HFF-Myc (cell line): ENCODE data around the gene ALPP.

Experiments
- DNase-seq: peaks from one replicate; pipeline ENCODE4 v3.0.0-alpha.2; 2011; ENCODE audit warnings: low read depth; ENCODE audit errors: extremely low read depth
- H3K4me3 ChIP-seq: replicated peaks from 2 replicates; pipeline ENCODE4 v1.5.1; 2011; ENCODE audit warnings: low read depth, mild to moderate bottlenecking, control low read depth, low read length
- CTCF ChIP-seq: IDR thresholded peaks from 2 replicates; pipeline ENCODE4 v1.5.1; 2012; ENCODE audit warnings: mild to moderate bottlenecking, low read depth, low read length, control low read depth; ENCODE audit errors: missing control alignments

Gene ALPP

GRCh38 chr2:232339121-232340081, 39.1 kb upstream of the ALPP start:
- H3K4me3 ChIP-seq, result no peak overlapping the region
- no peak for DNase-seq

GRCh38 chr2:232340171-232340935, 38.2 kb upstream of the ALPP start:
- no peak overlapping the region for H3K4me3 ChIP-seq
- no peak for TF ChIP-seq CTCF
- DNase-seq, result no peak

More at GRCh38 chr2:232339121-232340081, 39.1 kb upstream of the ALPP start:
- TF ChIP-seq CTCF, result peak; percentile 28

GRCh38 chr2:232341061-232341738, 37.4 kb upstream of the ALPP start:
- DNase-seq, result no peak
- H3K4me3 ChIP-seq, result no peak overlapping the region
- TF ChIP-seq CTCF, result no peak

- TF ChIP-seq CTCF, result no peak
- no peak for DNase-seq
- no peak overlapping the region for H3K4me3 ChIP-seq
These were observed 36.8 kb upstream of the ALPP start for GRCh38 chr2:232341739-232342126.

- no peak for DNase-seq
- H3K4me3 ChIP-seq, result no peak overlapping the region
- TF ChIP-seq CTCF, result no peak
These were observed 35.7 kb upstream of the ALPP start for GRCh38 chr2:232342635-232343565.

- TF ChIP-seq CTCF, result no peak
- H3K4me3 ChIP-seq, result no peak overlapping the region
- DNase-seq, result no peak
These were observed 34.7 kb upstream of the ALPP start for GRCh38 chr2:232343821-232344220.
